Activated T-helper 1 cell treated with Interleukin-2 at 50 U/mL for 16 hours (primary cell): ENCODE measurements around the gene EVA1B.

ENCODE experiments used
- DNase-seq: peaks from one replicate; pipeline ENCODE4 v3.0.0-alpha.2; 2020; ENCODE audit warnings: low read depth

EVA1B gene

DNA sequence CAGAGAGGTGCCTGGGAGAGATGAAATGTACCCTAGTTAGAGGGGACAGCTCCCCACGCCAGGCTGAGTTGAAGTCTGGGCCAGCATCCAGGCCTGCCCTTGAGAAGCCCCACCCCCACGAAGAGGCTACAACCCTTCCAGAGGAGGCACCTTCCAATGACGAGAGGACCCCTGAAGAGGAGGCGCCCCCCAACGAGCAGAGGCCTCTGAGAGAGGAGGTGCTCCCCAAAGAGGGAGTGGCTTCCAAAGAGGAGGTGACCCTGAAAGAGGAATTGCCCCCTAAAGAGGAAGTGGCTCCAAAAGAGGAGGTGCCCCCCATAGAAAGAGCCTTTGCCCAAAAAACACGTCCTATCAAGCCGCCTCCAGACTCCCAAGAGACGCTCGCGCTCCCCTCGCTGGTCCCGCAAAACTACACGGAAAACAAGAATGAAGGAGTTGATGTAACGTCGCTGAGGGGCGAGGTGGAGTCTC, 3.1 kb downstream of the EVA1B start:
- DNase-seq: no peak

DNA sequence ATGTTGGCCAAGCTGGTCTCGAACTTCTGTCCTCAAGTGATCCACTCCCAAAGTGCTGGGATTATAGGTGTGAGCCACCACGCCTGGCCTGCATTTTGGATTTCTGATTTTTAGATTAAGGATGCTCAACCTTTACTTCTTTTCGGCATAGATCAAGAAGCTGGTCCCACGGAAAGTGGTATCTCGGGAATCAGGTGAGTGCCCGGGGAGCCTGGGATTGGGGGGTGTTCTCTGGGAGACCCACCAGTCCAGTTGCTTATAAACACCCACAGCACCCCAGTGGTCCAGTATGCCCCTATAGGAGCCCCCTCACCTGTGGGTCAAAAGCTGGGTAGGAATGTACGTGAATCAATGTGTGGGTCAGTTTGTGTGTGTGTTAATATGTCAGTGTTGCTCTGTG, 14.0 kb downstream of the EVA1B start:
- DNase-seq: no peak

DNA sequence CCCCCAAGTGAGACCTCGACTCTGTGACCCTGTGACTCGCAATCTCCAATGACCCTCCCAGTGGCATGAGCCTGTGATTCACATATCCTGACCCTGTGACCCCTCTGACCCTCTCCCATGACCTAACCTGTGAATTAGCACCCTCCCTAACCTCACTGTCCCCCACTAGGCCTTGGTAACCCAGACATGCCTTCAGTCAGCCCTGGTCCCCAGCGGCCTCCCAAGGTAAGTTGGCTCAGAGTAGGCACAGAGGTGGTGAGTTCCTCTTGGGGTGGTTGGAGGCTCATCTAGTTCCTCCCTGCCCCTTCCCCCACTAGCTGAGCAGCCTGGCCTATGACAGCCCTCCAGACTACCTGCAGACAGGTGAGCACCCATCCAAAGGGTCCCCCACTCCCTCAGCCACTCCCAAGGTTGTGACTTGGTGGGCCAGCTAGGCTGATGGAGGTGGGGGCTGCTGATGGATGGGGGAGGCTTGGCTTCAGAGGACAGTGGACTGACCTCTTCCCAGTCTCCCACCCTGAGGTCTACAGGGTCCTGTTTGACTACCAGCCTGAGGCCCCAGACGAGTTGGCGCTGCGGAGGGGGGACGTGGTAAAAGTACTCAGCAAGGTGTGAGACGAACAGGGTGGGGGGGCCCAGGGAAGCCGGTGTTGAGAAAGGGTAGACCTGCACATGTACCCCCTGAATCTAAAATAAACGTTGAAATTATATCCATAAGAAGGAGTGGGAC, 15.7 kb downstream of the EVA1B start:
- no peak for DNase-seq

DNA sequence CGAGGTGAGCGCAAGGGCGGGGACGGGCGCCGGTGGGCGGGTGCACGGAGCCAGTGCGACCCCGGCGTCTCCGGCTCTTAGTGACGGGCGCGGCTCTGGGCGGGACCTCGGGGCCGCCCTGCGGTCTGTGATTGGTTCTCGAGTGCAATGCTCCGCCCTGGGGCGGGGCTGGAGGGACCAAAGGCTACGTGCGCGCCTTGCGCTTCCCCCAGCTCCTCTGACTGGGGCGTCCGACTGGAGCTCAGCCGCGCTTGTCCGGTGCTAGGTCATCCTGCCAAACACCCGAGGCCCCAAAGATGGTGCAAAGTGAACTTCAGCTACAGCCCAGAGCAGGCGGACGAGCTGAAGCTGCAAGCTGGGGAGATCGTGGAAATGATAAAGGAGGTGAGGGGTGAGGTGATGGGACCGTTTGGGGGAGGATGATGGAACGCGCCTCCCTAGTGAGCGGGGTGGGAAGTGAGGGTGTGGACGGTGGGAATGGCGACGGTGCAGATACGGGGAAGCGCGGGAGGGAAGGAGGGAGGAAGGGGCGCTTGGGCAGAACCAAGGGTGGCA, 16.5 kb downstream of the EVA1B start:
- peak; percentile 88 for DNase-seq

DNA sequence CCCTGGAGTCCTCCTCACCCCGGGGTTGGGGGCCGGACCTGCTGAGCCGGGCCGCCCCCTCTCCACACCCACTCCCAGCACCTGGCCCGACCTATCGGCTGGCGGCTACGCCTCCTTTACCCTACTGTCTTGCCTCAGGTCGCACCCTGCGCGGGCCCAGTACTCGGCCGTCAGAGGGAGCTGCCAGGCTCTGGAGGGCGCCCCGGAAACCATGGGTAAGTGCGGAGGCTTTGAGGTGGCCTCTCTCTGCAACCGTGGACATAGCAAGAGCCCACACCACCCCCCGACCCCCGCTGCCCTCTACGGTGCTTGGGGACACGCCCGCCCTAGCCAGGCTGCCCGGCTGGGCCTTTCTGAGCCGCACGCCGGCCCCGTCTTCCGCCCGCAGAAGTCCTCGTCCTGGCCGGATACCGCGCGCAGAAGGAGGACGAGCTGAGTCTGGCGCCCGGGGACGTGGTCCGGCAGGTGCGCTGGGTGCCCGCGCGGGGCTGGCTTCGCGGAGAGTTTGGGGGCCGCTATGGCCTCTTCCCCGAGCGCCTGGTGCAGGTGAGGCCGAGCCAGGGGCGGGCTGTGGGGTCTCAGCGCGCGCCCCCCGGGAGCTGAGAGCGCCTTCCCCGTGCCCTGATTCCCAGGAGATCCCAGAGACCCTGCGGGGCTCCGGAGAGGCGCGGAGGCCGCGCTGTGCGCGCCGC, 17.1 kb downstream of the EVA1B start, which contains the start of gene SH3D21:
Gene SH3D21 (plus strand): TSS at position 159 of the 692 bp plus-strand sequence. CDS start 53 bp downstream, at position 212.
- peak; percentile 32 for DNase-seq

DNA sequence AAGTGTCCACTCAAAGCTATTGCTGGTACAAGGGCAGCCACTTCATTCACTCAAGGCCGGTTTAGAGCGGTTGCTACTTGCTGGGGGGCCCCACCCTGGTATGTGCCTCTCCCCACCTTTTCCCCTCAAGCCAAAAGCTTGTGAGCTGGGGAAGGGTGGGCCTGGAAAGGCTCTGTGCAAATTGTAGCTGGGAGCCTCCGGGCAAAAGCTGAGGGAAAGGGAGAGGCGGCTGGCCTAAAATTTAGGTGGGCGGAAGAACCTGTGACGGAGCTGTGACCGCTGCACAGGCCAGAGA, 17.6 kb downstream of the EVA1B start:
- DNase-seq: no peak

DNA sequence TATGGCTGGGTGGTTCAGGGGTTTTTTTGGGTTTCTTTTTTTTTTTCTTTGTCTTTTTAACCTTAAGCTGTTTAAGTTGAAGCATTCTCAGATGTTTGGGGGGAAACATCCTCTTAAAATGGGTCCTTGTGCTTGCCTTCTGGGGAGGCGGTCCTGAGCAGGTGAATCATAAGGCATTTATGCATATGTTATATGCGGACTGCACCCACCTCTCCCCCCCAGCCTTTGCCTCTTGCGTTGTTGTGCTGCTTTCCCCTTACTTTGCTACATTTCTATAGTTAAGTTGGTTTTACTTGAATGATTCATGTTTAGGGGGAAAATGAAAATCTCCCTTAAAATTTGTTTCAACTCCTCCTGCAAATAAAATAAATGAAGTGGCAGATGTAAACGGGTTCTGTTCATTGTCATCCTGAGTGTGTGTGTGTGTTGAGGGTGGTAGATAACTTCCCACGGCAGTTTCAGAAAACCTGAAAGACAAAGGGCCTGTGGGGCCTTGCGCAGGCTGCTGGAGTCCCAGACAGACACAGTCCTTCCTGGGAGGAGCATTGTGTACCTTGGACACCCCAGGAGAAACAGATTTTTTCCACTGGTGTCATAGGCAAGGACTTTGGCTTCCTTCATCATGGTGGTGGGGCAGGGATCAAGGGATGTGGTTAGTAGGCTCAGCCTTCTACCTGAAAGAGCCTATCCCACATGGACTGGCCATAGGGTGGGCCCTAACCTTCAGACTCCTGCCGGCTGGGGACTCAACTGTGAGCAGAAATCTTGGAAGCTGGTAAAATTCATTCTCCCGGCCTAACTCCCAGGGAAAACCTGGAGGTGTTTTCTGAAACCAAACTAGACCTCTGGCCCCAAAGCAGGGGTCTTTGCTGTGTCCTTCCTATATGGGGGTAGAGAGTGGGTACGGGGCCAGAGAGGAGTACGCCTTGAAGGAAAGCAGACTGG, 18.2 kb downstream of the EVA1B start:
- no peak for DNase-seq

DNA sequence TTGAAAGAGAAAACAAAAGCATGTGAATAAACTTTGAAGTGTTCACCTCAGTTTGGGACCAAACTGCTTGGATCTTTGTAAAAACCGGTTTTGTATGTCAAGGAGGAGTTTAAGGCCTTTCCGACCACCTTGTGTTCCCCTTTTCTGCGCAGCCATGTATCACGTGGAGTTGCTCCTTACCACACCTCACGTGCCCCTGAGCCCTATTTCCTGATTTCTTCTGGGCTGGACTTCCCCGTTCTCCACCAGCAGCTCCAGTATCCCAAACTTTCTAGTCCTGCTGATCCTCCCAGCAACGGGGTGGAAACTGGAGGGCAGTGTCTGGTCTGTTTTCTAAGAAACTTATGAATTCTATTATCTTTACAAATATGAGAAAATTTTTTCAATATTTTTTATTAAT, 18.9 kb downstream of the EVA1B start:
- DNase-seq: no peak

DNA sequence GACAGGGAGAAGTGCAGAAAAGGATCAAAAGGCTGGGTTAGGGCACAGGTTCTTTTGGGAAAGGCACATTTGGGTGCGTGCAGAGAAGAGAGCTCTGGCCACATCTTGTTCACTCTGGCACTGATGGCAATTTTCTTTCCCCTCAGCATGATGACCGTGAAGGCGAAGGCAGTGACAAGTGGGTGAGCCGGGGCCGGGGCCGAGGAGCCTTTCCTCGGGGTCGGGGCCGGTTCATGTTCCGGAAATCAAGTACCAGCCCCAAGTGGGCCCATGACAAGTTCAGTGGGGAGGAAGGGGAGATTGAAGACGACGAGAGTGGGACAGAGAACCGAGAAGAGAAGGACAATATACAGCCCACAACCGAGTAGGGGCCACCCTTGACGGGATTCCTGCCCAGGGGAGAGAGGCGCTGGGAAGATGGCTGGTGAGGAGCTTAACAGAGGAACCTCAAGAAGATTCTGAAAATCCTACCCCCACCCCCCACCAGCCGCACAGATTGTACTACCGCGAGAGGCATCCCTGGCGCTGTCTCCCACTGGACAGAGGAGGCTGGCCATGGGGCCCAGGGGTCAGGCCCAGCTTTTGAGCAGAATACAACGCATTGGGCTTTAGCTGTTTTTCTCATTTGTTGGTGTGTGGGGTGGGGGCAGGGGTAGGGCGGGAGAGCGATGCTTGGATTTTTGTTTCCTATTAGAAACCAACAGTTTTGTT, 19.6 kb downstream of the EVA1B start:
- no peak for DNase-seq

DNA sequence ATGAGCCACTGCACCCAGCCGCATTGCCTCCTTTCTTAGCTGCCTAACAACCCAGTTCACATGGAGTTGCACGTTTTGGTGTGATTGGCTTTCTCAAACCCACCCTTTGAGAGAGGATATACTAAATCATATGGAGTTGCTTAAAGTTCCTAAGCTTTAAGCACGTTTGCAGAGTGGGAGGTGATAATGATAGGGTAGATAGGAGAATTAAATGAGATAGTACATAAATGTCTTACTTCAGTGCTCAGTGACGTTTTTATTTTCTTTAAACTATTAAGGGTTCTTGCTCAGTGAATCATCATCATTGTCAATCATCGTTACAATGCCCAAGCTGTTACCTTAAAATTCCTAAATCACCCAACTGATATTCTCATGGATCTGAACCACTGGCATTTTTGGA, 20.2 kb downstream of the EVA1B start:
- no peak for DNase-seq

DNA sequence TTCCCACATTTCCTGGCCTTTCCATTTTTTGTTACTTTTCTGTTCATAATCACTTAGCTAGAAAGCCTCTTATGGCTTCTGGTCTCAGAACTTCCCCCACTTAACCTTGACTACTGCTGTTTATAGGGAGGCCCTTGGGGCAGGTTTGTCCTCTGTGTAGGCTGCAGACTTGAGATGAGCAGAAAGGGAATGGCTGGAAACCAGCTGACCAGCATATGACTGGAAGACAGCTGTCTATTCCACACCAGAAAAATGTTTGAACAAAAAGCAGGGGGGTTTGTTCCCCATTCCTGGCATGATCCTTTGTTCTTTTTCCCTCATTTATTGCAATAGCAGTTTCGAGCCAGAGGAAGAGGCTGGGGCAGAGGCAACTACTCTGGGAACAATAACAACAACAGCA, 22.2 kb downstream of the EVA1B start:
- no peak for DNase-seq

DNA sequence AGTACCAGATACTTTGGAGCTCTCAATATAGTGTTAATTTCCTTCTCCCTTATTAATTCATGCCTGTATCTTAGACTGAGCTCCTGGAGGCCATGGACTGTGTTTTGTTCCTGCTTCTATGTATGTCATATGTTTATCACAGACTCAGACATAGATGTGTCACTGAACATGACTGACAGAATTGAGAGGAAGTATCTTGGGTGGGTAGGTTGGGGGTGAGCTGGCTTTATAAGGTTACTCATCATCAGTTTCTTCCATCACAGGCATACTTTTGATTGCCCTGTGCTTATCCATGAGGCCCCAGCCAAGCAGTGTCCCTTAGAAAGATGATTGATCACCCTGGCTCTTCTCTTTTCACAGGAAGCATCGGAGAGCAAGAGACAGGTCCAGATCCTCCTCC, 22.9 kb downstream of the EVA1B start:
- DNase-seq: no peak

DNA sequence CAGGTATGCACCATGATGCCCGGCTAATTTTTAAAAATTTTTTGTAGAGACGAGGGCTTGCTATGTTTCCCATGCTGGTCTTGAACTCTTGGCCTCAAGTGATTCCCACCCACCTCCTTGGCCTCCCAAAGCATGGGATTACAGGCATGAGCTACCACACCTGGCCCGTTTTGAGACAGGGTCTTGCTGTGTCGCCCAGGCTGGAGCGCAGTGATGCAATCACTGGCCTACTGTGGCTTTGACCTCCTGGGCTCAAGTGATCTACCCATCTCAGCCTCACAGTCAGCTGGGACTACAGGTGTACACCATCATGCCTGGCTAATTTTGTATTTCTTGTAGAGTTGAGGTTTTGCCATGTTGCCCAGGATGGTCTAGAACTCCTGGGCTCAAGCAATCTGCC, 24.8 kb downstream of the EVA1B start:
- no peak for DNase-seq

DNA sequence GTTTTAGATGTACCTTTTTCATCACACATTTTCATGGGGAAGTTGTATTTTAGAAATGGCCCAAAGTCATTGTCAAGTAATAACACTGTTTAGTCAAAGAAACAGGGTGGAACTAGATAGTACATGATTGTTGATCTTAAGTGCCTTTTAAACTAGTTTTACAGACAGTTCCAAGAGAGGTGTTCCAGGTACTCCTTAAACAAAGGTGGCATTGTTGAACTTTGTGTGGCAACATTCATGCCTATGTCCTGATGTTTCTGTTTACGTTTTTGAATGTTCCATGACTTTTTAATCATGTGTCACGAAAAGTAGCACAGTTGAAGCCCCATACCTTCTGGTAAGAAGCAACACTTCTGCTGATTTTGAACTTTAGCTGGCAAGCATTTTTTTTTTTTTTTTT, 26.4 kb downstream of the EVA1B start:
- DNase-seq: no peak

DNA sequence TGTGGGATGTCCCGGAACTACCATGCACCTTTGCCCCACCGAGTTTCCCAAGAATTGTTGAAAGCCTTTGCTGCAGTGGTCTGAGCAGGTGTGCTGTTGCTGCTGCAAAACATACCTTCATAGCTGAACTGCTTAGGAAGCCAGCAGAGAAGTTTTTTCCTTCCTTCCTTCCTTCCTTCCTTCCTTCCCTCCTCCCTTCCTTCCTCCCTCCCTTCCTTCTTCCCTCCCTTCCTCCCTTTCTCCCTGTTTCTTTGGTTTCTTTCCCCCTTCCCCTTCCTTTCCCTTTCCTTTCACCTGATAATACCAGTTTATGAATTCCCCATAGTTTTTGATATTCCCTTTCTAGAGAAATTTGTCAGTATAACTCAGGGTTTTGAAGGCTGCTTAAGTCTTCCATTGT, 28.1 kb downstream of the EVA1B start:
- no peak for DNase-seq

DNA sequence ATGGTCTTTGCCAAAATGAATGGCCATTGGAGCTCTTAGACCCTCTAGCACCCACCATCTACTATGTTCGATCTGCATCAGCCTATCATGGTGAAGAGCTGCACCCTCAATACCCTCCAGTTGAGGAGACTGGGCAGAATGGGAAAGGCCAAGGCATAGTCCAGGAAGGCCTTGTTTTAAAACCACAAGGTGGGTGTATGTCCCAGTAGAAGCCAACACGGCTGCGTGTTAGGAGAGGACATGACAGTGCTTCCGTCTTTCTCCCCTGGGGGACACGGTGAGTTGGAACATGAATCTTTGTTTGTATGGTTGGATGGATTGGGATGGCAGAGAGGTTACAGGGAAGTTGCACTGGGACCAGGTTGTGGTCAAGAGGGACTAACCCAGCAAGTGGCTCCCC, 35.9 kb downstream of the EVA1B start:
- DNase-seq: no peak

DNA sequence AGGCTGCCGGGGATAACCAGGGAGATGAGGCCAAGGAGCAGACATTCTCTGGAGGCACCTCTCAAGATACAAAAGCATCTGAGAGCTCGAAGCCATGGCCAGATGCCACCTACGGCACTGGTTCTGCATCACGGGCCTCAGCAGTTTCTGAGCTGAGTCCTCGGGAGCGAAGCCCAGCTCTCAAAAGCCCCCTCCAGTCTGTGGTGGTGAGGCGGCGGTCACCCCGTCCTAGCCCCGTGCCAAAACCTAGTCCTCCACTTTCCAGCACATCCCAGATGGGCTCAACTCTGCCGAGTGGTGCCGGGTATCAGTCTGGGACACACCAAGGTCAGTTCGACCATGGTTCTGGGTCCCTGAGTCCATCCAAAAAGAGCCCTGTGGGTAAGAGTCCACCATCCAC, 36.6 kb downstream of the EVA1B start:
- no peak for DNase-seq

DNA sequence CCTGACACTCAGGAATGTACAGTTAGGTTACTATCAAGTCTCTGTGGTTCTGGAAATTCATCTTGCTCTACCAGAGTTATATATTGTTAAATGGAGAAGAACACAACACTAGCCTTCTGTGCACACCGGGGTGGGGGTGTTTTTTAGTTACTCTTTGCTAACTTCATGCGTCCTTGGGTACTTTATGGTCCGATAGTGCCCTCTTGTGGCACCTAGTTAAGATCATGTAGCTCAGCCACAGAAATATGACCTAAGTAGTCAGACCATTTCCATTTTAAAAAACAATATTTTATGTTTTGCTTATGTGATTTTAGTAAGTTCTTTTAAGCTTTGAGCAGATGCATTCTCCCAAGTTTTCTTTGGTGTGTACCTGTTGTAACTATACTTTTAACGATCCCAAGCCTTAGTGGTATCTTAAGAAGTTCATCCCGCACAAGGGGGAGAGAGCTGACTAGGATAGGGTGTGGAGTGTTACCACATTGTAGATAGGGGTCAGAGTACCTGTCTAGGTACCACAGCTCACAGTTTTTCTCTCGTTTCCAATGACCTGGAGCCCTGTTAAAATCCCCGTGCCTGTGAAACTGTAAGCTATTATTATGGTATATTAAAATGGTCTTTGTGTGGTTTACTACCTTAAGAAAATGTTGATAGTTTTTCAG, 37.9 kb downstream of the EVA1B start:
- peak; percentile 17 for DNase-seq

DNA sequence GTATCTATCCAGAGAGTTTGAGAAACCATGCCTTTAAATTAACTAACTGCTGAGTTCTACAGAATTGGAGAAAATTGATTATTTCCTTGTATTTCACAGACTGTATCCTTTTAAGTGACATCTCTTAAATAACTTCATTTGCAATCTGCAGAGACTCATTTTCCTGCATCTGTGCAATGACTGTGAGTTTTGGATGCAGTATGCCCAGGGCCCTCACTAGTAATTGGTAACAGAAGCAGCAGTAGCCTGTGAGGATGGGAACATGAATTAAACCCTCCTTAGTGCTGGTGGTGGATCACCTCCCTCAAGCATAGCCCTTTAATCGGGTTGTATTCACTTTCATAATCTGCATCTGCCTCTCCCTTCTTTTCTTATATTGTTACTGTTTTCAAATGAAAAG, 38.9 kb downstream of the EVA1B start:
- no peak for DNase-seq

DNA sequence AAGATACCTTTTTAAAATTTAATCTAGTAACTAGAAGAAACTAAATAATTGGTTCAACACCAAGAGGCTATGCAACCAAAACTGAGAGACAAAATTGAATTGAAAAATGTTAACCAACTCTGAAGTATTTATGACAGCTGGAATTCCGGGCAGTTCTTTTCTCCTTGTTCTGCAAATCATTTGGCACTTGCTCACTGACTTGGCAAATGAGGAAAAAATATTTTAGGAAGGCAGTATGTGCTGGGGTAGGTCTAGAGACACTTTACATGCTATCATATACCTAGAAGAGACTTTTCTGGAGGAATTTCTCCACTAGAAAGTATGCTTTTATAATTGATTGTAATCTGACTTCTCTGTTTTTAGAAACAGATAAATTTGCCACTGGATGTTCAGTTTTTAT, 39.4 kb downstream of the EVA1B start:
- DNase-seq: no peak

DNA sequence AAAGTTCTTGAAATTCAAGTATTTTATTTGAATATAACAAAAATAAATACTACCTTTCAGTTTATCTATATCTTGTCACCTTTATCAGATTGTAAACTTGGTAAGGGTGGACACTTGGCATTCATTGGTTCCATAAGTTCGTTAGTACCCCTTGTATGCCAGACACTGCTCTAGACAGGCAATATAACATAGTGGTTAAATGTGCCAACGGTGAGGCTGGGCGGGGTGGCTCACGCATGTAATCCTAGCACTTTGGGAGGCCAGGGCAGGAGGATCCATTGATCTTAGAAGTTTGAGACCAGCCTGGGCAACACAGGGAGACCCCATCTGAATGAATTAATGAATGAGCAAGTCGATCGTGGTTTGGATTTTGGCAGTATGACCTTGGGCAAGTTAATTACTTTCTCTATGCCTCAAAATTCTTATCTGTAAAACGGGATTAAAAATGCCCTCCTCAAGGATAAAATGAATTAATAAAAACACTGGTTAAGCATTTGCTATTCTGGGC, 43.6 kb downstream of the EVA1B start:
- no peak for DNase-seq
